ENCODE results near the gene ACTL10. TPM values are rescaled to one million over a fixed set of nuclear protein-coding genes. Genes with fewer than 3 reads are reported as not detected.

The ACTL10 gene
- total and polyA plus RNA-seq, 2 of the 13 experiments (the other 11 are each of a cell fraction or from before 2014, with no cell fraction given): not detected

- TF ChIP-seq AGO1 (IDR thresholded peaks at IDR 0.05; ENCODE audit: low read depth, low read length, poor library complexity, severe bottlenecking) (peak; percentile 90), HOMEZ (CRISPR knock-in tag; IDR thresholded peaks at IDR 0.05; ENCODE audit: low read depth) (peak; percentile 42; the same call in 1 of the 2 replicates), ZNF441 (CRISPR knock-in tag; IDR thresholded peaks at IDR 0.05; ENCODE audit: borderline replicate concordance) (peak; percentile 82), XRCC5 (optimal IDR thresholded peaks at IDR 0.05; ENCODE audit: low read length) (peak; percentile 91), ARHGAP35 (CRISPR knock-in tag; IDR thresholded peaks at IDR 0.05; ENCODE audit: borderline replicate concordance) (0 out of 2 replicates have a peak, but pooled peaks have one; percentile 54), CREB3 (CRISPR knock-in tag; IDR thresholded peaks at IDR 0.05) (0 out of 2 replicates have a peak, but pooled peaks have one; percentile 7), MLX (CRISPR knock-in tag; IDR thresholded peaks at IDR 0.05) (no peak), CC2D1A (CRISPR knock-in tag; IDR thresholded peaks at IDR 0.05) (peak; percentile 89; the same call in 1 of the 2 replicates), ZNF260 (CRISPR knock-in tag; IDR thresholded peaks at IDR 0.05; ENCODE audit: borderline replicate concordance, low read depth) (no peak), HBP1 (CRISPR knock-in tag; IDR thresholded peaks at IDR 0.05; ENCODE audit: low read depth) (peak; percentile 33; the same call in 1 of the 2 replicates), POLR2AphosphoS5 (IDR thresholded peaks at IDR 0.05; ENCODE audit: low read depth, low read length) (peak; percentile 46), NRL (CRISPR knock-in tag; IDR thresholded peaks at IDR 0.05; ENCODE audit: borderline replicate concordance) (peak; percentile 89; the same call in 1 of the 2 replicates), MEF2D (CRISPR knock-in tag; IDR thresholded peaks at IDR 0.05) (no peak; the same call in none of the 2 replicates), ARID2 (CRISPR knock-in tag; IDR thresholded peaks at IDR 0.05; ENCODE audit: borderline replicate concordance) (peak; percentile 86; the same call in 1 of the 2 replicates), NR3C1 (CRISPR knock-in tag; IDR thresholded peaks at IDR 0.05) (no peak), HMGXB4 (CRISPR knock-in tag; IDR thresholded peaks at IDR 0.05; ENCODE audit: borderline replicate concordance in 1 of 2, low read depth in 1 of 2) (peak; percentile 53 to 74; a peak in 1 of 4 replicates), ZNF296 (CRISPR knock-in tag; conservative IDR thresholded peaks at IDR 0.05) (no peak), HOXA3 (CRISPR knock-in tag; IDR thresholded peaks at IDR 0.05) (peak; percentile 43; the same call in 1 of the 2 replicates)
Observed at GRCh38 chr20:33653218-33653899, 13.4 kb upstream of the ACTL10 start (continued).
